K562 (cell line): ENCODE results near the gene PVALEF. TPM values are rescaled to one million over a fixed set of nuclear protein-coding genes. Genes with fewer than 3 reads are reported as not detected.

ENCODE experiments used
- ATAC-seq: fragments of 200-7000 bp; cut with Tn5 transposase; 3 replicates; pipeline ENCODE4 v1.9.1; 2020; ENCODE audit warnings: moderate library complexity
- BruUV-seq: library from RNA; stranded (reverse); fragments of 400-500 nt; replicated peaks from 2 replicates; lab custom pipeline; 2021; lab: Mats Ljungman, UMichigan
- CTCF ChIA-PET: fragments of 300-600 bp; formaldehyde crosslinking; extraction: SDS; loops from one replicate; lab custom pipeline; 2021; ENCODE audit warnings: low intra/inter-chr PET ratio; lab: Yijun Ruan, JAX
- POLR2A ChIA-PET: fragments of 300-600, 350-650 bp; sonication (Branson Sonifier 250); formaldehyde crosslinking; extraction: SDS; loops from one replicate; lab custom pipeline; 2021; ENCODE audit warnings: antibody characterized with exemption, inconsistent platforms; lab: Yijun Ruan, JAX
- DNase-seq, 4 experiments: peaks; one replicate each; pipeline versions ENCODE4 v3.0.0 to v3.0.0-alpha.2; 2011 to 2018; ENCODE audit warnings: low spot score in 3 of 4, mixed read lengths in 3 of 4; ENCODE audit errors: extremely low read depth in 1 of 4
- FAIRE-seq: peaks from 2 replicates; lab custom pipeline; 2011; peaks lifted over from hg19 to GRCh38; lab: Jason Lieb, UNC
- H2AFZ ChIP-seq: 2 replicates; pipeline ENCODE4 v1.6.0; 2011; ENCODE audit warnings: low read depth, low read length, control low read depth, inconsistent platforms
- H3K27ac ChIP-seq: fragments of 200-600 bp; 3 replicates; pipeline ENCODE4 v1.8.0; 2011; ENCODE audit warnings: low read depth, mild to moderate bottlenecking, control low read depth, inconsistent platforms, low read length, moderate library complexity, mixed read lengths; ENCODE audit errors: extremely low read depth
- H3K27me3 ChIP-seq, 2 experiments: fragments of 300-600 bp in 1 of 2; 2 replicates in 1 of 2; 3 replicates in 1 of 2; pipeline versions ENCODE4 v1.6.0 to v1.8.0; 2011; ENCODE audit warnings: inconsistent platforms in 2 of 2, low read length in 2 of 2, mild to moderate bottlenecking in 1 of 2, mixed read lengths in 1 of 2, moderate library complexity in 1 of 2; ENCODE audit not compliant: control insufficient read depth in 2 of 2, insufficient read depth in 2 of 2
- H3K36me3 ChIP-seq: fragments of 300-600 bp; 3 replicates; pipeline ENCODE4 v1.8.0; 2011; ENCODE audit warnings: mild to moderate bottlenecking, low read length, inconsistent platforms; ENCODE audit not compliant: control insufficient read depth, insufficient read depth
- H3K4me1 ChIP-seq, 2 experiments: fragments of 200-600 bp in 1 of 2; replicated peaks in 1 of 2; 2 replicates in 1 of 2; 3 replicates in 1 of 2; pipeline versions ENCODE4 v1.5.1 to v1.8.0; 2011; ENCODE audit warnings: inconsistent platforms in 2 of 2, low read length in 2 of 2, mild to moderate bottlenecking in 1 of 2, mixed read lengths in 1 of 2, moderate library complexity in 1 of 2; ENCODE audit not compliant: control insufficient read depth in 2 of 2, insufficient read depth in 2 of 2
- H3K4me2 ChIP-seq: 2 replicates; pipeline ENCODE4 v1.6.1; 2011; ENCODE audit warnings: low read length, control low read depth, inconsistent platforms, mixed read lengths; ENCODE audit not compliant: insufficient read depth
- H3K4me3 ChIP-seq: fragments of 200-600 bp; sonication (generic), shearing (Covaris generic); 2 replicates; pipeline ENCODE4 v1.5.1; 2016; ENCODE audit warnings: control low read depth, inconsistent platforms
- H3K79me2 ChIP-seq: fragments of 200-600 bp; 3 replicates; pipeline ENCODE4 v1.8.0; 2011; ENCODE audit warnings: low read length, inconsistent platforms; ENCODE audit not compliant: control insufficient read depth, insufficient read depth
- H3K9ac ChIP-seq, 2 experiments: 2 replicates each; pipeline versions ENCODE4 v1.6.0 to v1.6.1; 2011; ENCODE audit warnings: low read depth in 2 of 2, low read length in 2 of 2, control low read depth in 1 of 2, inconsistent platforms in 1 of 2, mild to moderate bottlenecking in 1 of 2, mixed read lengths in 1 of 2; ENCODE audit not compliant: insufficient read depth in 1 of 2
- H3K9me1 ChIP-seq: one replicate; pipeline ENCODE4 v1.6.0; 2011; ENCODE audit warnings: inconsistent platforms, mild to moderate bottlenecking, low read length, moderate library complexity; ENCODE audit not compliant: control insufficient read depth, insufficient read depth
- H3K9me3 ChIP-seq: replicated peaks from 2 replicates; pipeline ENCODE4 v1.5.1; 2011; ENCODE audit warnings: low read depth, low read length, inconsistent platforms; ENCODE audit not compliant: control insufficient read depth, insufficient read depth
- H4K20me1 ChIP-seq: replicated peaks from 2 replicates; pipeline ENCODE4 v1.6.1; 2011; ENCODE audit warnings: low read length, inconsistent platforms, mixed read lengths; ENCODE audit not compliant: control insufficient read depth, insufficient read depth
- CBFA2T3 ChIP-seq: fragments of 450-650 bp; IDR thresholded peaks from 2 replicates; pipeline ENCODE4 v1.6.1; 2017
- EGR1 ChIP-seq: fragments of 450-650 bp; conservative IDR thresholded peaks from 2 replicates; pipeline ENCODE4 v1.6.1; 2017; ENCODE audit warnings: mild to moderate bottlenecking
- ERF ChIP-seq: fragments of 450-650 bp; formaldehyde crosslinking; IDR thresholded peaks from 2 replicates; pipeline ENCODE4 v1.4.0; 2020; ENCODE audit warnings: mild to moderate bottlenecking, mixed read lengths
- KAT7 ChIP-seq: sonication (generic); formaldehyde crosslinking; IDR thresholded peaks from 2 replicates; pipeline ENCODE4 v1.8.0; 2022; ENCODE audit warnings: missing genetic modification reagents, mild to moderate bottlenecking, borderline replicate concordance
- MAZ ChIP-seq, 2 experiments: fragments of 450-650 bp in 1 of 2; sonication (generic) in 1 of 2; formaldehyde crosslinking; IDR thresholded peaks in 1 of 2; conservative IDR thresholded peaks in 1 of 2; 2 replicates each; pipeline versions ENCODE4 v1.4.0 to v1.5.0; 2020; ENCODE audit warnings: mild to moderate bottlenecking in 1 of 2, missing genetic modification reagents in 1 of 2
- NONO ChIP-seq, 2 experiments: fragments of 200-400 bp in 1 of 2; fragments of 450-650 bp in 1 of 2; formaldehyde crosslinking in 1 of 2; IDR thresholded peaks; 2 replicates each; pipeline ENCODE4 v1.6.1; 2017; ENCODE audit warnings: low read depth in 2 of 2, mild to moderate bottlenecking in 2 of 2, moderate library complexity in 2 of 2, low read length in 1 of 2
- PHF8 ChIP-seq: fragments of 200-600 bp; sonication (generic); IDR thresholded peaks from 2 replicates; pipeline ENCODE4 v1.6.1; 2012; ENCODE audit warnings: mixed run types, mild to moderate bottlenecking, inconsistent platforms, low read length, moderate library complexity, borderline replicate concordance
- SIN3B ChIP-seq: fragments of 450-650 bp; IDR thresholded peaks from 2 replicates; pipeline ENCODE4 v1.6.1; 2017; ENCODE audit warnings: low read depth, mild to moderate bottlenecking, moderate library complexity
- SP1 ChIP-seq: sonication (generic); formaldehyde crosslinking; IDR thresholded peaks from 2 replicates; pipeline ENCODE4 v1.8.1; 2022; ENCODE audit warnings: mild to moderate bottlenecking, missing genetic modification reagents
- TGIF2 ChIP-seq: sonication (generic); formaldehyde crosslinking; IDR thresholded peaks from 2 replicates; pipeline ENCODE4 v1.8.1; 2022; ENCODE audit warnings: mild to moderate bottlenecking, missing genetic modification reagents, moderate library complexity
- ZNF146 ChIP-seq: IDR thresholded peaks from one replicate; pipeline ENCODE4 v1.6.1; 2018; ENCODE audit warnings: missing compliant biosample characterization; ENCODE audit not compliant: unreplicated experiment
- WGBS: fragments of 100-300 bp; shearing (Covaris generic); methylation state at CpG from one replicate; pipeline ENCODE4 v1.1.6; 2016; ENCODE audit warnings: low coverage, mixed read lengths; ENCODE audit not compliant: insufficient coverage; ENCODE audit errors: missing lambda C conversion rate; 5-methylcytosine and 5-hydroxymethylcytosine counted together
- in situ Hi-C: fragments of 300-500 bp; cut with MboI; formaldehyde crosslinking; loops from 4 replicates; pipeline ENCODE4 v1.15.0; 2018; ENCODE audit warnings: inconsistent platforms, mixed read lengths
- intact Hi-C: fragments of 100-400 bp; cut with micrococcal nuclease; formaldehyde crosslinking; loops from 2 replicates; pipeline ENCODE4 v1.14.2; 2022
- polyA plus RNA-seq, 8 experiments: library from polyadenylated mRNA; depleted of rRNA in 4 of 8; stranded (reverse) in 5 of 8; unstranded in 3 of 8; fragments of >200 nt; fragmentation: Nextera tagmentation in 2 of 8; fragmentation: Illumina TruSeq in 1 of 8; extraction: Ambion mirVana in 2 of 8; extraction: Trizol in 1 of 8; gene quantifications; 2 replicates each; pipeline versions ENCODE4 v1.2.1 to v1.2.3, GENCODE V29; 2011 to 2014; ENCODE audit warnings: inconsistent platforms in 1 of 8, missing spikeins in 1 of 8
- total RNA-seq, 7 experiments: library from RNA; depleted of rRNA in 6 of 7; stranded (reverse); fragments of >200 nt in 6 of 7; fragmentation: Illumina TruSeq in 2 of 7; extraction: Trizol in 2 of 7; gene quantifications; 2 replicates each; pipeline versions ENCODE4 v1.2.1 to v1.2.3, GENCODE V29; 2011 to 2021; ENCODE audit warnings: low replicate concordance in 1 of 7
- TF ChIP-seq, protein P1 (sequence below), 2 experiments: fragments of 150-350 bp in 1 of 2; IDR thresholded peaks; 2 replicates each; pipeline ENCODE4 v1.6.1; 2012 to 2016; ENCODE audit warnings: low read depth in 2 of 2, low read length in 2 of 2, mild to moderate bottlenecking in 1 of 2, moderate library complexity in 1 of 2
- TF ChIP-seq, protein P2 (sequence below): fragments of 250-450 bp; sonication (Bioruptor Pico); IDR thresholded peaks from 2 replicates; pipeline ENCODE4 v1.9.0; 2021; ENCODE audit warnings: mild to moderate bottlenecking, inconsistent platforms

PVALEF gene
- total and polyA plus RNA-seq, 9 of the 15 experiments (the other 6 are each of a cell fraction or from before 2014, with no cell fraction given) = not detected

DNA sequence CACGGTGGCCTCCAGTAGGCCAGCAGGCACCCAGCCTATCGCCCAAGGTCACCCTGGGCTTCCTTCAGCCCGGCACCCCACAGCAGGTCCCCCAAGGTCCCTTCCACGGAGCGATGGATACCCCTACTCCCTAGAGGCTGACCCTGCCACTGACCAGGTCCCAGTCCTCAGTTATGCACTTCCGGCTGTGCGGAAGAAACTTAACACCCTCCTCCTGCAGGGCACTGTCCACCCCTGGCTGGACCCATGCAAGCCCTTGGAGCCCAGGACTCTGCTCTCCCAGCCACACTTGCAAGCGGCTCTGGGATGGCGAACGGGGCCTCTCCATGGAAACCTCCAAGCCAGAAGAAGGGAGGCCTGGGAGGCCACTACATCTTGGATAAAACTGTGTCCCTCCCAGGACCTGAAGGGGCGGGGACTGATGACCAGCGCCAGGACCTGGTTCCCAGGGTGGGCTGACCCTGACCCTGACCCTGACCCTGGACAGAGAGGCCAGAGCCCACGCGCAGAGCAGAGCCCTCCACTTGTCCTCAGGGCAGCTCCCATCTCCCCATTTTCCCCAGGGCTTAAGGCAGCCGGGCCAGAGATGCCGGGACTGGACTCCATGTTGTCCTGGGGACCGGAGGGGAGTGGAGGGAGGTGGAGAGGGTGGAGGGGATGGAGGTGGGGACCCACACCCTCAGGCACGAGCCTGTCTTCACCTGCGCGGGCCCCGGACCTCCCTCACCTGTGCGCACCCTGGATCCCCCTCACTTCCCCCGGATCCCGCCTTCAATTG, 56.7 kb downstream of the PVALEF start (continued):
- no peak for TF ChIP-seq SP1 (CRISPR knock-in tag)
- TF ChIP-seq KAT7 (CRISPR knock-in tag) = peak; percentile 18; the same call in 1 of the 2 replicates

DNA sequence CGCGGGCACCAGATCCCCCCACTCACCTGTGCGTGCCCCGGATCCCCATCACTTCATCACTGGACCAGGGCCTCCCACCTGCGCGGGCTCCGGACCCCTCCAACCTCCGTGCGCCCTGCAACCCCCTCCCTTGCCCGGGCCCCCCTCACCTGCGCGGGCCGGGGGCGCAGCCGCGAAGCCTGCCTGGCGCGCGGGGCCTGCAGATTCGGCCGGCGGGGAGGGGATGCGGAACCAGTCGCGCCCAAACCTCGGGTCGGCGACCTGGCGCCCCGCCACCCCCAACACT, 57.3 kb downstream of the PVALEF start:
- Histone ChIP-seq H3K27ac (peak overlapping the region; percentile 49; the same call in 2 of the 3 replicates), H3K4me3 (peak overlapping the region; percentile 93), H3K27me3 (no peaks in the 10 kb centered on the region), H3K79me2 (peaks cover 5% of the 10 kb centered on the region; the same call in 2 of the 3 replicates), H2AFZ (peak overlapping the region; percentile 89), H4K20me1 (no peaks in the 10 kb centered on the region), H3K4me1 (peaks cover 10 to 42% of the 10 kb centered on the region in 2 experiments), H3K9ac (peak overlapping the region; percentile 59 to 89; a peak in 3 of 4 replicates), H3K9me3 (no peaks in the 10 kb centered on the region), H3K36me3 (peaks cover 5% of the 10 kb centered on the region; the same call in 1 of the 3 replicates), H3K9me1 (no peaks in the 10 kb centered on the region), H3K4me2 (peak overlapping the region; percentile 82)
- intact Hi-C loops = loop anchor here (10.0 kb wide), 1 partner anchor 238 kb away; no protein-coding TSS in a partner anchor
- in situ Hi-C loops = no loop called here
- no peak for DNase-seq
- ATAC-seq = no peak
- no TSS peak for BruUV-seq
- ChIA-PET POLR2A (interaction anchor here (0.5 to 1.0 kb wide), 7 partner anchors 11 to 481 kb away, joined by 3 to 4 read pairs (median 3); partner anchors contain the start of genes ACTG1, MRPL12, NDUFAF8 and TEPSIN), CTCF (no interaction called here)
- 0% methylated on average over 9 of the region's 30 CpGs for WGBS
- no peak for FAIRE-seq
- TF ChIP-seq, protein P1, sequence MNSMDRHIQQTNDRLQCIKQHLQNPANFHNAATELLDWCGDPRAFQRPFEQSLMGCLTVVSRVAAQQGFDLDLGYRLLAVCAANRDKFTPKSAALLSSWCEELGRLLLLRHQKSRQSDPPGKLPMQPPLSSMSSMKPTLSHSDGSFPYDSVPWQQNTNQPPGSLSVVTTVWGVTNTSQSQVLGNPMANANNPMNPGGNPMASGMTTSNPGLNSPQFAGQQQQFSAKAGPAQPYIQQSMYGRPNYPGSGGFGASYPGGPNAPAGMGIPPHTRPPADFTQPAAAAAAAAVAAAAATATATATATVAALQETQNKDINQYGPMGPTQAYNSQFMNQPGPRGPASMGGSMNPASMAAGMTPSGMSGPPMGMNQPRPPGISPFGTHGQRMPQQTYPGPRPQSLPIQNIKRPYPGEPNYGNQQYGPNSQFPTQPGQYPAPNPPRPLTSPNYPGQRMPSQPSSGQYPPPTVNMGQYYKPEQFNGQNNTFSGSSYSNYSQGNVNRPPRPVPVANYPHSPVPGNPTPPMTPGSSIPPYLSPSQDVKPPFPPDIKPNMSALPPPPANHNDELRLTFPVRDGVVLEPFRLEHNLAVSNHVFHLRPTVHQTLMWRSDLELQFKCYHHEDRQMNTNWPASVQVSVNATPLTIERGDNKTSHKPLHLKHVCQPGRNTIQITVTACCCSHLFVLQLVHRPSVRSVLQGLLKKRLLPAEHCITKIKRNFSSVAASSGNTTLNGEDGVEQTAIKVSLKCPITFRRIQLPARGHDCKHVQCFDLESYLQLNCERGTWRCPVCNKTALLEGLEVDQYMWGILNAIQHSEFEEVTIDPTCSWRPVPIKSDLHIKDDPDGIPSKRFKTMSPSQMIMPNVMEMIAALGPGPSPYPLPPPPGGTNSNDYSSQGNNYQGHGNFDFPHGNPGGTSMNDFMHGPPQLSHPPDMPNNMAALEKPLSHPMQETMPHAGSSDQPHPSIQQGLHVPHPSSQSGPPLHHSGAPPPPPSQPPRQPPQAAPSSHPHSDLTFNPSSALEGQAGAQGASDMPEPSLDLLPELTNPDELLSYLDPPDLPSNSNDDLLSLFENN (IDR thresholded peaks at IDR 0.05; ENCODE audit: low read depth in 2 of 2, low read length in 2 of 2) = no peak
- no peak for TF ChIP-seq CBFA2T3
- no peak for TF ChIP-seq EGR1
- peak; percentile 35; the same call in 1 of the 2 replicates for TF ChIP-seq KAT7 (CRISPR knock-in tag)
- TF ChIP-seq TGIF2 = peak; percentile 65; the same call in 1 of the 2 replicates
- peak; percentile 20; the same call in 1 of the 2 replicates for TF ChIP-seq SIN3B
- TF ChIP-seq, protein P2, sequence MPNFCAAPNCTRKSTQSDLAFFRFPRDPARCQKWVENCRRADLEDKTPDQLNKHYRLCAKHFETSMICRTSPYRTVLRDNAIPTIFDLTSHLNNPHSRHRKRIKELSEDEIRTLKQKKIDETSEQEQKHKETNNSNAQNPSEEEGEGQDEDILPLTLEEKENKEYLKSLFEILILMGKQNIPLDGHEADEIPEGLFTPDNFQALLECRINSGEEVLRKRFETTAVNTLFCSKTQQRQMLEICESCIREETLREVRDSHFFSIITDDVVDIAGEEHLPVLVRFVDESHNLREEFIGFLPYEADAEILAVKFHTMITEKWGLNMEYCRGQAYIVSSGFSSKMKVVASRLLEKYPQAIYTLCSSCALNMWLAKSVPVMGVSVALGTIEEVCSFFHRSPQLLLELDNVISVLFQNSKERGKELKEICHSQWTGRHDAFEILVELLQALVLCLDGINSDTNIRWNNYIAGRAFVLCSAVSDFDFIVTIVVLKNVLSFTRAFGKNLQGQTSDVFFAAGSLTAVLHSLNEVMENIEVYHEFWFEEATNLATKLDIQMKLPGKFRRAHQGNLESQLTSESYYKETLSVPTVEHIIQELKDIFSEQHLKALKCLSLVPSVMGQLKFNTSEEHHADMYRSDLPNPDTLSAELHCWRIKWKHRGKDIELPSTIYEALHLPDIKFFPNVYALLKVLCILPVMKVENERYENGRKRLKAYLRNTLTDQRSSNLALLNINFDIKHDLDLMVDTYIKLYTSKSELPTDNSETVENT (CRISPR knock-in tag) = 0 out of 2 replicates have a peak, but pooled peaks have one; percentile 28
- peak; percentile 55; the same call in 1 of the 2 replicates for TF ChIP-seq PHF8
- 0 out of 4 replicates have a peak, but pooled peaks of 1 of the 2 experiments have one; percentile 50 for TF ChIP-seq NONO (IDR thresholded peaks at IDR 0.05; ENCODE audit: low read depth in 2 of 2, low read length in 1 of 2)
- TF ChIP-seq MAZ (CRISPR knock-in tag; conservative IDR thresholded peaks at IDR 0.05 in 1 of 2, IDR thresholded peaks at IDR 0.05 in 1 of 2) = peak in 1 of 2 experiments; percentile 19; a peak in 1 of 4 replicates
- no peak for TF ChIP-seq ZNF146
- TF ChIP-seq ERF = 0 out of 2 replicates have a peak, but pooled peaks have one; percentile 66
